GM10266 (cell line): ENCODE measurements around the gene CCL16.
"Not testable (repeated sequence)": the region's sequence is repeated elsewhere in the genome, so short reads cannot be mapped to it uniquely, and the experiment has no call there.

Experiments
- DNase-seq: peaks from one replicate; pipeline ENCODE4 v3.0.0; 2012; ENCODE audit errors: extremely low spot score
- TF ChIP-seq, protein P1 (sequence below): IDR thresholded peaks from 2 replicates; pipeline ENCODE4 v1.5.1; 2012; ENCODE audit warnings: mild to moderate bottlenecking, low read depth; ENCODE audit not compliant: control insufficient read depth, insufficient read depth; ENCODE audit errors: missing control alignments

The CCL16 gene, protein sequence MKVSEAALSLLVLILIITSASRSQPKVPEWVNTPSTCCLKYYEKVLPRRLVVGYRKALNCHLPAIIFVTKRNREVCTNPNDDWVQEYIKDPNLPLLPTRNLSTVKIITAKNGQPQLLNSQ

DNA sequence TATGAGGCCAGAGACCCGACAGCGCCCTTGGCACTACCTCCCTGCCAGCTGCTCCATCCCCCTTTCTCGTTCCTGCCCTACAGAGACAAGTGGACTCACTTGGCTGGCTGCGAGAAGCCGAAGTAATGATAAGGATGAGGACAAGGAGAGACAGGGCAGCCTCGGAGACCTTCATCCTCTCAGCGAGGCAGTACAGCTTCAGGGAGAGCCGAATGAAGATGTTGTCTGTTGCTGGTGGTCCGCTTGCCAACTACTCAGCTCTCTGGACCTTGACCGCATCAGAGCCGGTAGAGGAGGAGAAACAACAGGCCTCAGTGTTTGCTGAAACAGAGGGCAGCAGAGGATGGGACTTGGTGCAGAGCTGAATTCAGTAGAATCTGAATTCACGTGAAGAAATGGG lies at the start of gene CCL16:
Gene CCL16, minus strand, starts transcription at position 252 of the 400 bp plus-strand sequence. Its CDS starts 77 bp downstream, at position 175.
- no peak for DNase-seq
- TF ChIP-seq, protein P1, sequence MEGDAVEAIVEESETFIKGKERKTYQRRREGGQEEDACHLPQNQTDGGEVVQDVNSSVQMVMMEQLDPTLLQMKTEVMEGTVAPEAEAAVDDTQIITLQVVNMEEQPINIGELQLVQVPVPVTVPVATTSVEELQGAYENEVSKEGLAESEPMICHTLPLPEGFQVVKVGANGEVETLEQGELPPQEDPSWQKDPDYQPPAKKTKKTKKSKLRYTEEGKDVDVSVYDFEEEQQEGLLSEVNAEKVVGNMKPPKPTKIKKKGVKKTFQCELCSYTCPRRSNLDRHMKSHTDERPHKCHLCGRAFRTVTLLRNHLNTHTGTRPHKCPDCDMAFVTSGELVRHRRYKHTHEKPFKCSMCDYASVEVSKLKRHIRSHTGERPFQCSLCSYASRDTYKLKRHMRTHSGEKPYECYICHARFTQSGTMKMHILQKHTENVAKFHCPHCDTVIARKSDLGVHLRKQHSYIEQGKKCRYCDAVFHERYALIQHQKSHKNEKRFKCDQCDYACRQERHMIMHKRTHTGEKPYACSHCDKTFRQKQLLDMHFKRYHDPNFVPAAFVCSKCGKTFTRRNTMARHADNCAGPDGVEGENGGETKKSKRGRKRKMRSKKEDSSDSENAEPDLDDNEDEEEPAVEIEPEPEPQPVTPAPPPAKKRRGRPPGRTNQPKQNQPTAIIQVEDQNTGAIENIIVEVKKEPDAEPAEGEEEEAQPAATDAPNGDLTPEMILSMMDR, result no peak

DNA sequence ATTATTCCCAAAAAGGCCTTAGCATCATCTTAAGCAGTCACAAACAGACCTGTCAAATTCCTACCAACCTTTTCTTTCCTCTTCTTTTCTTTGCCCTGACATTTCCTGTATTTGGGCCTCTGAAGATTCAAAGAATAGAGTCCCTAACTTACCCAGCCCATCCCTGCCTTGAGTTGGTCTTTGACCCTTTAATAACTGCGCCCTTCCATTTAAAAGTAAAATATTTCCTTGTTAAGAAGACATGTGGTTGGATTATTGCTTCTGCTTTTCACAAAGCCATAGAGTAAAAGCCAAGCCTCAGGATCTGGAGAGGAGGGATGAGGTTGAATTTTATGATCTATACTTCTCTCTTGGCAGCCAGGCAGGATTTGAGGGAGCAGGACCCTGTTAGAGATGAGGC lies 49.7 kb upstream of the CCL16 start:
- TF ChIP-seq, protein P1, result no peak
- no peak for DNase-seq

DNA sequence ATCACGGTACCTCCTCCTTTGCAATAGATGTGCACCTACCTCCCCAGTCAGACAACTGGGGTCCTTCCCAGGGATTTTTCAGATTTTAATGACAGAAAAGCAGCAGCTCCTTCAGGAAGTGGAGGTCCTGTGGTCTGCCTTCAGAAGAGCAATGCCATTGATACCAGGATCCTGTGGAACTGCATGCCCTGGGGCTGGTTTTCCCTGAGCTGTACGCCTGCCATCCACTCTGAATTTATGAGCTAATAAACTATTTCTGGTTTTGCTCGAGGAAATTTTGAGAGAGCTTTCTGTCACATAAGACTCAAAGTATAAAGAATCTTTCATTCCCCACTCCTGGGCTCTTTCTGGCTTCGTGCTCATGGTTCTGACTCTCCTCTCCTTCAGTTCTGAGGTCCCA lies 46.5 kb upstream of the CCL16 start:
- TF ChIP-seq, protein P1, result no peak
- DNase-seq, result no peak

DNA sequence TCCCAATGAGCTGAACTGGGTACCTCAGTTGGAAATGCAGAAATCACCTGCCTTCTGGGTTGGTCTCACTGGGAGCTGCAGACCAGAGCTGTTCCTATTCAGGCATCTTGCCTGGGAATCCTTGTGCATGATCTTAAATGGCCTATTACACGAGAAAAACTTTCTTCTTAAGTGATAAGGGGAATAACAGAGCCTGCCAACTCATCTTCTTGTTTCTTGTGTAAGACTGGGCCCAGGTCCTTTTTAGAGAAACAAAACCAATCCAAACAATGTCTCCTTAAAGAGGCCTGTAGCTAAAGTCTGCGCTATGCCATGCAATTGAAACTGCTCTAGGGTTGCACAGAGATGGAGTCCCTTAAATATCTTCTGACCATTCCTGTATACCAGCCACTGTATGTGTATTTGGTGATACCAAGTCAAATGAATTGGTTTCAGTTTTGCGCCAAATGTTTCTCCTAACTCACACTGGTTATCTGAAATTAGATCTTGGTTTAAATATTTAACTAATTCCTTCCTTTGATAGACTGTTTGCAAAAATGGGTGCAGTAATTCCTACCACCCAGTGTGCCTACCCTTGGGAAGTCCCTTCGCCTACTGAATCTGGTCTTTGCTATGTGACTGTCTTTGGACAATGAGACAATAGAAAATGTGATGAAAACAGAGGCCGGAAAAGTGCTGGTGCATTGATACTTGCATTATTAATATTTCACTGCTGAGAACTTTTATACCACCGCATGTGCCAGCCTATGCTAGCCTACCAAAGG lies 43.0 kb upstream of the CCL16 start:
- TF ChIP-seq, protein P1, result no peak
- DNase-seq, result no peak

DNA sequence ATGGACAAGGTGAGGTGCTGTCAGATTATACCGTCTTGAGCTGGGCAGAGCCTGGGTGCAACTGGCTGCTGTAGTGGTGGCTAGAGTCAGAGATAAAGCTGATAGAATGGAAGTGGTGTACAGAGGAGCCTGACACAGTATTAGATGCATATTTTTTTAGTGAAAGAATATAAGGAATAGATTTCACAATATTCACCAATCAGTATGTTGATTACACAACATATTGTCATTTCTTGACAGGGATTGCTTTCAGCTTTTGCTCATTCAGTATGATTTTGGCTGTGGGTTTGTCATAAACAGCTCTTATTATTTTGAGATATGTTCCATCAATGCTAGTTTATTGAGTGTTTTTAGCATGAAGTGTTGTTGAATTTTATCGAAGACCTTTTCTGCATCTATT lies 38.1 kb upstream of the CCL16 start:
- TF ChIP-seq, protein P1, result no peak
- DNase-seq, result no peak

DNA sequence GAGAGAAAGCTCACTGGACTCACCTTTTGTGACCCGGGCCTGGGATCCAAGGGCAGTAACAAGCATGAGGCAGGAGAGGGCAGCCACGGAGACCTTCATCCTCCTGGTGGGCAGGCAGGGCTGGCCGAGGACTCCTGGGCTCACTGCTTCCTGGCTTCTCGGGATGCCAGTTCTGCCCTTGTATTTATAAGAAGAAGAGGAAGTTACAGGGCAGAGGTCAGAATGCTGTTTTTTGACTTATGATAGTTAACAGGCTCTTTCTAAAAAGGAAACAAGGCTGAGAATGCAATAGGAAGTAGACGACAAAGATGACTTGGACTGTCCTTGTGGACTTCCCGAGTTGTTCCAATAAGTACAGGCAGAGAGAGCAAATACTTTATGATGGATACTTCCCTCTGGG lies 36.5 kb upstream of the CCL16 start, which contains the start of gene CCL23:
Gene CCL23, minus strand, starts transcription at position 174 of the 400 bp plus-strand sequence. Its CDS starts 75 bp downstream, at position 99.
- no peak for DNase-seq
- TF ChIP-seq, protein P1, result no peak

DNA sequence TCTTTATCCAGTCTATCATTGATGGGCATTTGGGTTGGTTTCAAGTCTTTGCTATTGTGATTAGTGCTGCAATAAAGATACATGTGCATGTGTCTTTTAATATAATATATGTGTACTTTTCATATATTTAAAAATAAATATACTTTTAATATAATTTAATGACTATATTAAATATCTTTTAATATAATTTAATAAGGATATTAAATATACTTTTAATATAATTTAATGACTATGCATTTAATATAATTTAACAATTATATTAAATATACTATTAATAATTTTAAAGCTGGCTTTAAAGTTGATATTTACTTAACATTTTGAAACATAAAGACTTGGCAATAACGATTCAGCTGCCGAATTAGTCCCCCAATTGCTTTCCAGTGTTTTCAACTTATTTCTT lies 35.3 kb upstream of the CCL16 start:
- DNase-seq, result no peak
- TF ChIP-seq, protein P1, result no peak

DNA sequence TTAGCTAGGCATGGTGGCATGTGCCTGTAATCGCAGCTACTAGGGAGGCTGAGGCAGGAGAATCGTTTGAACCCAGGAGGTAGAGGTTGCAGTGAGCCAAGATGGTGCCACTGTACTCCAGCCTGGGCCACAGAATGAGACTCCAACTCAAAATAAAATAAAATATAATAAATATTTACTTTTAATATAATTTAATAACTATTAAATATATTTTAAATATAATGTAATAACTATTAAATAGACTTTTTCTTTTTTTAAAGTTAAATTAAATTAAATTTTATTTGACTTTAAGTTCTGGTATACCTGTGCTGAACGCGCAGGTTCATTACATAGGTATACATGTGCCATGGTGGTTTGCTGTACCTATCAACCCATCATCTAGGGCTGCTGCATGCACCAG lies 34.6 kb upstream of the CCL16 start:
- not testable (repeated sequence) for DNase-seq
